HG03025 (cell line): Measurements from ENCODE around the gene BICRAL.
"Not testable (repeated sequence)": the region's sequence is repeated elsewhere in the genome, so short reads cannot be mapped to it uniquely, and the experiment has no call there.

Source experiments
- ATAC-seq: cut with Tn5 transposase; IDR thresholded peaks from one replicate; pipeline ENCODE4 v1.9.1; 2021; ENCODE audit warnings: mild to moderate bottlenecking, moderate library complexity; ENCODE audit not compliant: unreplicated experiment, low FRiP score

The BICRAL gene

DNA sequence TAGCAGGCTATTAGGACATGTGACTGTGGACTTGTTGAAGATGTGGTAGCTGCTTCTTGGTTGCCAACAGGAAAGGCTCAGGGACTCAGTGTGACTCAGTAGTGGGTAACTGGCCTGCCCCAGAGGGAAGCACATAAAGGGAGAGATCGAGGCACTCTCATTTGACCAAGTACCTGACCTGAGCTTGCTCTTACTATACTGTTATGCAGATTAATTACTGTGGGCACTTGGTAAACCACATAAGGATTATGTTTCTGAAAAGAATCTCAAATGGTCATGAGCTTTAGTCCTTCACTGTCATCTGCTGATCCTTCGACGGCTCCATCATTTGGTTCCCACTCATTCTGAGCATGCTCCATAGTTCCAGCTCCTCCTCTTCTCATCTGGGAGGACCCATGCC lies 49.4 kb downstream of the BICRAL start:
- ATAC-seq: no peak

DNA sequence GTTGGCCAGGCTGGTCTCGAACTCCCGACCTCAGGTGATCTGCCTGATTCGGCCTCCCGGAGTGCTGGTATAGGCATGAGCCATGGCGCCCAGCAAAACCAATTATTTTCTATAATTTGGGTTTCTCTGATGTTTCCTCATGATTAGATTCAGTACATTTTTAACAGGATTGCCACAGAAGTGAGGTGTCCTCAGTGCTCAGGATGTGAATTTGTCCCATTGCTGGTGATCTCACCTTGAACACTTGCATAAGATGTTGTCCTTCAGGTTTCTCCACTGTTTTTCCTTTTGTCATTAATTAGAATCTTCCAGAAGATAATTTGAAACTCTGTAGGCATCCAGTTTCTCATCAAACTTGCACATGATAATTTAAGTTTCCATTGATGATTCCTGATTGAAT lies 52.2 kb downstream of the BICRAL start:
- no peak for ATAC-seq

DNA sequence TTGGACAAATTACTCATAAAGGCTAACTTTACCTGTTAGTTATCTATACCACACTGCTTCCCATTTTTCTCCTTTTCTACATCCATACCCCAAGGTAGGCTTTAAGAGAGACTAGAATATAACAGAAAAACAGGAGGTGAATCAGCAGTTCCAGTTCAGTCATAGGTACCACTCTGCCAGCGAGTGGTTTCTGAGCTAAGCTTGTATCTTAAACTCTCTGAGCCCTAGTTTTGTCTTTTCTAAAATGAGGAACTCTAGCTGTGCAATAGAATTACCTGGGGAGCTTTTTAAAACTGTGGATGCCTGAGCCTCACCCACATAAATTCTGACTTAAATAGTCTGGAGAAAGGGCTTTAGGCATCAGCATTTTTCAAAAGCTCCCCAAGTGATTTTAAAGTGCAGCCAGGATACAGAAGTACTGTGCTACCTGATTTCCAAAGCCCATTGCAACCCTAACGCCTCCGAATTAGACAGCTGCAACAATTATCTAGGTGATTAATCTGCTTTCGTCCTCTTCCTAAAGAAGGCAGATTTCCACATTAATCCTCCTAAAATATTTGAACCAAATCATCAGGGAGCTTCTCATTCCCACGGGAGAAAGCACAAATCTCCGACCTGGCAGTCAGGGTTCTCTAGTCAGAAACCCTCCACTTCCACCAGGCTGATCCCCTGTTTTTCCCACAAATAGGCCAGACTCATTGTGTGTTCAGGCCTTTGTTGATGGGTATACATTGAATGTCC lies 60.2 kb downstream of the BICRAL start:
- ATAC-seq: no peak

DNA sequence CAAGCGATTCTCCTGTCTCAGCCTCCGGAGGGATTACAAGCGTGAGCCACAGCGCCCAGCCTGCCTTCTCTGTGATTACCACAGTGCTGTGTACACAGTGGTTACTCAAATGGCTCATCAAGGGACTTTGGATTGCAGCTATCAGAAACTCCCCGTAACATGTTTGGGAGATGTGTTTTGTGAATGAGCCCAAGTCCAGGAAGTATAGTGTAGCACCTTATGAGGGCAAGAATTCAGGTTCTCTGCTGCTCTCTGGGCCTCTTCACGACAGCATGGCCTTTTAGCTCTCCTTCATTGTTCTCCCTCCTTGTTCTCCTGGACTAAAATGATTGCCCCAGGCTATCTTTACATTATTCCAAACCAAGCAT lies 63.5 kb downstream of the BICRAL start:
- no peak for ATAC-seq

- no peak for ATAC-seq
These were observed 64.7 kb downstream of the BICRAL start for GRCh38 chr6:42846505-42846904.

- no peak for ATAC-seq
These were observed 66.8 kb downstream of the BICRAL start for GRCh38 chr6:42848700-42849099.

DNA sequence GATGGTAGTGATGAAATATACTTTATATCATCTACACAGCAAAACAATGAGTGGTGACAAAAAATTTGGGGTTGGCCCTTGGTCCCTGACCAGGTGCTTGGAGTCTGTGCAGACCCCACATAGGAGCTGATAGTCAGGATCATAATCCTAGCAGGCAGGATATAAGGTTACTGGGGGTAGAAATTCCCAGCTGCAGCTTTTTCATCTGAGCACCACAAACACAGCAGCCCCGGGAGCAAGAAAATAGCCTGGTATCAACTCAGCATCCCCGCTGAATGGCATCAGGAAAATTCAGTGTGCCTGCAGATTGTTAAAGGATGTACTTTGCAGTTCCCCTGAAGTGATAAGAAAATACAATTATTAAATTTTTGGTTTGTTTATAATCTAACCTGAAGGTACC lies 69.7 kb downstream of the BICRAL start:
- no peak for ATAC-seq

DNA sequence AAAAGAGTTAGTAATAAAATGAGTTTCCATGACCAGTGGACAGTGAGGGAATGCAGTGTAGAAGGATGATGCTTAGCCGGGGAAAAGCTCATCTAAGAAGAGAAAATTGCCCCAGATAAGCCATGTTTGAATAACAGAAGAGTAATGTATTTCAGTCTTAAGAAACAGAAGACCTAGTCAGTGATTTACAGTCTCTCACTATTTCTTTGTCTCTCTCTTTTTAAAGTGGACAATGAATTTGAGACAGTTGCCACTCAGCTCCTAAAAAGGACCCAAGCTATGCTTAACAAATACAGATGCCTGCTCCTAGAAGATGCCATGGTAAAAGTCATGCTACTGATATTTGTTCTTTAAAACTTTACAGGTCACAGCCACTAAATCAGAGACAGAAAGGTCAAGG lies 78.2 kb downstream of the BICRAL start:
- ATAC-seq: no peak

- no peak for ATAC-seq
These were observed 78.6 kb downstream of the BICRAL start for GRCh38 chr6:42860481-42860880.

- no peak for ATAC-seq
These were observed 82.8 kb downstream of the BICRAL start for GRCh38 chr6:42864602-42865001.

GRCh38 chr6:42870145-42870936 lies 88.5 kb downstream of the BICRAL start:
- no peak for ATAC-seq

DNA sequence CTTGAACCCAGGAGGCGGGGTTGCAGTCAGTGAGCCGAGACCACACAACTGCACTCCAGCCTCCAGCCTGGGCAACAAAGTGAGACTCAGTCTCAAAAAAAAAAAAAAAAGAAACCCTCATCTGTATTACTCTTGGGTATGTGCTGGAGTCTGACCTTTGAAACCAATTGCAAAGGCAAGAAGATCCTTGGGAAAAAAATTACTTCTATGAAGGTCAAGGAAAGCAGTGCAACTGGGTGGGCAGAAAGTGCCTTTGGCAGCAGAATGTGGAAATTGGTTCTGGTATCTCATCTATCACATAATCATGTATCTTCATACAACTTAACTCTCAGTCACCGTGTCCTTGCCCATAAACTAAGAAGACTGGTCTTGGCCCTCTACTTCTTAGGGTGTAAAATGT lies 89.9 kb downstream of the BICRAL start:
- no peak for ATAC-seq

- ATAC-seq: no peak
These were observed 91.5 kb downstream of the BICRAL start for GRCh38 chr6:42873313-42873712.

- no peak for ATAC-seq
These were observed 95.8 kb downstream of the BICRAL start for GRCh38 chr6:42877695-42878094.

DNA sequence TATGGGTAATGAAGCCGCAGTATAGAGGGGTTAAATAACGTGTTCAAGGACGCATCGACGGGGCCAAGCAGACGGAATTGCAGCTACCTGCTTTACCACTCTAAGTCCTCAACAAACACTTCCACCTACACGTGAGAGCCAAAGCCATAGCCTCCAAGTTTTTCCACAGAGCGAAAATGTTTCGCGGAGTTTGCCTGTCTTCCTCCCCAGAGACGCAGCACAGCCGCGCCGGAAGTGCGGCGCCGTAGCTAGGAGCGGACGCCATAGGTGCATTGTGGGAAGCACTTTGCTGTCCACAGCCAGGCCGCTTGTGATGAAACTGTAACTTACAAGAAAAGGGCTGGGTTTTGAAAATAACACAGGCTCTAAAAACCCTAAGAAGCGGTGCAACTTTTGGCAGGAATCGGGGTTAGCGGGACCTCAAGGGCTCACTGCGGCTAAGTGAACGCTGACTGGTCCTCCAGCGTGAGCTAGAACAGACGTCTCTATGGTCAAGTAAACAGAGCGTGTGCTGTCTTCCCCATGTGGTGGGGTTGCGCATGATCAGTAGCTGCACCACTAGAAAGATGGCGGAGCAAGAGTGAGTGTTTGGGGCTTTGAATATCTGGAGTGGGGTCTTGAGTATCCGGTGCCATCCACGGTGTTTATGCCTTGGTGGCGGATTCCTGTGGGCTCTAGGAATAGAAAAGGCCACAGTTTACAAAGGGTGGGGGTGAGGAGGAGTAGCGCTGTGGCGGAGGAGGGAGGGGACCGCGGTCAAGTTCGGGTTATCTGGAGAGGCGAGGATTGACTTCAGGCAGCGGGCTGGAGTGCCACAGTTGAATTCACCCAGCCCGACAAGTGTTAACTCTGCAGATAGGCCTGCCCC lies 97.8 kb downstream of the BICRAL start, which contains the start of gene RPL7L1:
Gene RPL7L1 (plus strand): TSS at position 245 of the 868 bp plus-strand sequence. CDS start 295 bp downstream, at position 540.
- ATAC-seq: peak; percentile 89

DNA sequence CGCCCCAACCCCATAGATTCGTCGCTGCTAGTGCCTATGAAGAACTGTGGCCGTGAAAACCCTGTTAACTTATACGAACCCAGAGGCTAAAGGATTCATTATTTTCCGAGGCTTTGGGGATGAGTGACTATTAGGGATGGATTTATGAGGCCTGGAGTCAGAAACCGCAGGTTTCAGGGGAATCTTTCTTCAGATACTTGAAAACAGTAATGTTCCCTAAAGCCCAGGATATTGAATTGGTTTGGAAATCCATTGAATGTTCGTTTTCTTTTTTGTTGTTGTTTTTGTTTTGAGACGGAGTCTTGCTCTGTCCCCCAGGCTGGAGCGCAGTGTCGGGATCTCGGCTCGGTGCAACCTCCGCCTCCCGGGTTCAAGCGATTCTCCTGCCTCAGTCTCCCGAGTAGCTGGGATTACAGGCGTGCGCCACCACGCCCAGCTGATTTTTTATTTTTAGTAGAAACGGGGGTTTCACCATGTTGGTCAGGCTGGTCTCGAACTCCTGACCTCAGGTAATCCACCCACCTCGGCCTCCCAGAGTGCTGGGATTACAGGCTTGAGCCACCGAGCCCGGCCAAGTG lies 98.5 kb downstream of the BICRAL start:
- not testable (repeated sequence) for ATAC-seq

GRCh38 chr6:42880871-42881270 lies 99.0 kb downstream of the BICRAL start:
- not testable (repeated sequence) for ATAC-seq

DNA sequence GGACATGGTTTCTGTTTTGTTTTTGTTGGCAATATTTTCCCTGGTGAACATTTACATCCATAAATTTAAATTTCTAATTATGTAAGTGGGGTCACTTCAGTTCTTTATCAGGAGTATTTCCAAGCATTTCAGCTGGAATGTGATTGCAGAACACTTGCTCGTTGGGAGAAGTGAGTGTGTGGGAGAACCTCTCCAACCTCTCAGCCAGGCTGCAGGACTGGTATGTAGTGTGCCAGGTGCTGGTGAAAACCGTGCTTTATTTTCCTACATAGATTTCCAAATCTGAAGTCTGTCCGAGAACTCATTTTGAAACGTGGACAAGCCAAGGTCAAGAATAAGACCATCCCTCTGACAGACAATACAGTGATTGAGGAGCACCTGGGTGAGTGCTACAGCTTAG lies 103.8 kb downstream of the BICRAL start:
- no peak for ATAC-seq

DNA sequence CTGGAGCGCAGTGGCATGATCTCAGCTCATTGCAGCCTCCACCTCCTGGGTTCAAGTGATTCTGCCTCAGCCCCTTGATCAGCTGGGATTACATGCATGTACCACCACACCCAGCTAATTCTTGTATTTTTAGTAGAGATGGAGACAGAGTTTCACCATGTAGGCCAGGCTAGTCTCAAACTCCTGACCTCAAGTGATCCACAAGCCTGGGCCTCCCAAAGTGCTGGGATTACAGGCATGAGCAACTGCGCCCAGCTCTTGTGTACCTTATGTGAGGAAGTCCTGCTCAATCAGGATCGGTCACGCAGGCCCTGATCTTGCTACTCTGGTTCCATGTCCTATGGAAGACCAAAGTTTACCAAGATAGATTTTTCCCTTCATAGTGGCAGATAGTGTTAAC lies 106.3 kb downstream of the BICRAL start:
- ATAC-seq: not testable (repeated sequence)

DNA sequence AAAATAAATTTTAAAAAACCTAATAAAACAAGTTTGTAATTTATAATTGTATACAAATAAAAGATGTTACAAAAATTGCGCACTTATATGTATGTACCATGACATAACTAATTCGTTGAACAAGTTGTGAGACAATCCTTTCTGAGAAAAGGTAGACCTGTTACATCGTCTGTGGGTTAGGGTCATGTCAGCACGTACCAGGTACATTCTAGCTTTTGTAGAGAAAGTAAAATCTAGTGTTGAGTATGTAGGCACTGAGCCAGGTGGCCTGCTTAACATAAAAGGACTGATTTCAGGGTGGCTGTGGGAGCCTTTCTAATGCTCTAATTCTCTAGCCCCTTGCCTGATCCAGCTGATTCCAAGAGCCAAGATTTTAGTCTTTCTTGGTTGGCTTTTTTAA lies 108.0 kb downstream of the BICRAL start:
- no peak for ATAC-seq
